Neural progenitor cell (in vitro differentiated cells): Measurements from ENCODE around the gene IL21.

Experiments used
- EZH2 ChIP-seq: fragments of 200-600 bp; sonication (generic); IDR thresholded peaks from 2 replicates; pipeline ENCODE4 v1.6.1; 2017; ENCODE audit warnings: antibody characterized with exemption, mild to moderate bottlenecking, moderate library complexity
- EZH2phosphoT487 ChIP-seq: fragments of 200-600 bp; sonication (generic); IDR thresholded peaks from 2 replicates; pipeline ENCODE4 v1.6.1; 2017; ENCODE audit warnings: antibody characterized with exemption
- TF ChIP-seq, protein P1 (sequence below): fragments of 200-600 bp; sonication (generic); IDR thresholded peaks from 2 replicates; pipeline ENCODE4 v1.5.1; 2017; ENCODE audit warnings: antibody characterized with exemption, mild to moderate bottlenecking

DNA sequence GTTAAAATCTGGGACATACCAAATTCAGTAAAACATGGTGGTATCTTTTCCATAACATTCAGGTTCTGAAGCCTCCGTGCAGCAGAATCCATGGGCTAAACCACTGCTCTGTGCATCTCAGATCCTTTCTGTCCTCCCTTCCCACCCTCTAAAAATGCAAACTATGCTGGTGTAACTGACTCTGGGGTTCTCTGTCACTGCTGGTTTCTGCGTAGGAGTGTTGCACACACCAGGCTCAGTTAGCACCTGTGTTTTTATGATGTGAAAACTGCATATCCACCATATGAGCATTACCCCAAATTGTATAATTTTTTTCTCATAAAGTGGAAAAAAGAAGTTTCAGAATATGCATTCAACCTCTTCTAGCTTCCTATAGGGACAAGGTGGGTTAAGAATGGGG is 22.4 kb upstream of the IL21 start:
- TF ChIP-seq EZH2, result no peak
- TF ChIP-seq, protein P1, sequence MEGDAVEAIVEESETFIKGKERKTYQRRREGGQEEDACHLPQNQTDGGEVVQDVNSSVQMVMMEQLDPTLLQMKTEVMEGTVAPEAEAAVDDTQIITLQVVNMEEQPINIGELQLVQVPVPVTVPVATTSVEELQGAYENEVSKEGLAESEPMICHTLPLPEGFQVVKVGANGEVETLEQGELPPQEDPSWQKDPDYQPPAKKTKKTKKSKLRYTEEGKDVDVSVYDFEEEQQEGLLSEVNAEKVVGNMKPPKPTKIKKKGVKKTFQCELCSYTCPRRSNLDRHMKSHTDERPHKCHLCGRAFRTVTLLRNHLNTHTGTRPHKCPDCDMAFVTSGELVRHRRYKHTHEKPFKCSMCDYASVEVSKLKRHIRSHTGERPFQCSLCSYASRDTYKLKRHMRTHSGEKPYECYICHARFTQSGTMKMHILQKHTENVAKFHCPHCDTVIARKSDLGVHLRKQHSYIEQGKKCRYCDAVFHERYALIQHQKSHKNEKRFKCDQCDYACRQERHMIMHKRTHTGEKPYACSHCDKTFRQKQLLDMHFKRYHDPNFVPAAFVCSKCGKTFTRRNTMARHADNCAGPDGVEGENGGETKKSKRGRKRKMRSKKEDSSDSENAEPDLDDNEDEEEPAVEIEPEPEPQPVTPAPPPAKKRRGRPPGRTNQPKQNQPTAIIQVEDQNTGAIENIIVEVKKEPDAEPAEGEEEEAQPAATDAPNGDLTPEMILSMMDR, result no peak
- TF ChIP-seq EZH2phosphoT487, result no peak
